ENCODE results near the gene UTS2R. TPM values are rescaled to one million over a fixed set of nuclear protein-coding genes. Genes with fewer than 3 reads are reported as not detected.
"Not testable (repeated sequence)": the region's sequence is repeated elsewhere in the genome, so short reads cannot be mapped to it uniquely, and the experiment has no call there.

The UTS2R gene
- total RNA-seq, 1 donor from 2014 or later, result 0.10 TPM

GRCh38 chr17:82408288-82408937 is 36.8 kb downstream of the UTS2R start:
- DNase-seq (ENCODE audit: low read depth), result no peak

GRCh38 chr17:82408938-82409318 is 37.4 kb downstream of the UTS2R start:
- DNase-seq (ENCODE audit: low read depth), result no peak

- no peak for DNase-seq (ENCODE audit: low read depth)
These were observed 38.6 kb downstream of the UTS2R start for GRCh38 chr17:82410014-82410716.

- no peak for DNase-seq (ENCODE audit: low read depth)
These were observed 40.0 kb downstream of the UTS2R start for GRCh38 chr17:82411396-82412053.

GRCh38 chr17:82412081-82412480 is 40.5 kb downstream of the UTS2R start:
- DNase-seq (ENCODE audit: low read depth), result not testable (repeated sequence)

GRCh38 chr17:82412535-82413520 is 41.3 kb downstream of the UTS2R start:
- no peak for DNase-seq (ENCODE audit: low read depth)

GRCh38 chr17:82414548-82415281 is 43.1 kb downstream of the UTS2R start:
- peak; percentile 22 for DNase-seq (ENCODE audit: low read depth)

GRCh38 chr17:82415336-82415735 is 43.8 kb downstream of the UTS2R start:
- no peak for DNase-seq (ENCODE audit: low read depth)

- DNase-seq (ENCODE audit: low read depth), result no peak
These were observed 44.2 kb downstream of the UTS2R start for GRCh38 chr17:82415786-82416185.

- no peak for DNase-seq (ENCODE audit: low read depth)
These were observed 44.7 kb downstream of the UTS2R start for GRCh38 chr17:82416264-82416663.

GRCh38 chr17:82416771-82417170 is 45.2 kb downstream of the UTS2R start:
- DNase-seq (ENCODE audit: low read depth), result no peak

- DNase-seq (ENCODE audit: low read depth), result peak; percentile 24
These were observed 46.7 kb downstream of the UTS2R start, which contains the start of the genes HEXD and OGFOD3 for GRCh38 chr17:82418001-82418986. Gene HEXD (plus strand): TSS chr17:82418347. CDS start chr17:82419800, 1,453 bp downstream. Gene OGFOD3 (minus strand): TSS chr17:82418586. CDS start chr17:82418485, 101 bp downstream.

- peak; percentile 19 for DNase-seq (ENCODE audit: low read depth)
These were observed 48.0 kb downstream of the UTS2R start for GRCh38 chr17:82419540-82419939.

- peak; percentile 19 for DNase-seq (ENCODE audit: low read depth)
These were observed 52.7 kb downstream of the UTS2R start for GRCh38 chr17:82424001-82424862.

GRCh38 chr17:82424863-82425159 is 53.2 kb downstream of the UTS2R start:
- DNase-seq (ENCODE audit: low read depth), result no peak

All from renal cortical epithelial cell (primary cell).